Measurements from ENCODE around the gene AK3.
A peak's percentile ranks its signal among the peaks of the same experiment; 100 is the strongest.

AK3 gene

GRCh38 chr9:4680750-4681149 is 60.3 kb downstream of the AK3 start:
- TF ChIP-seq TAF1 (IDR thresholded peaks at IDR 0.05; ENCODE audit: low read depth) (no peak), TCF12 (IDR thresholded peaks at IDR 0.05; ENCODE audit: low read depth) (no peak), NFIC (IDR thresholded peaks at IDR 0.05) (no peak), YY1 (IDR thresholded peaks at IDR 0.05; ENCODE audit: low read depth) (no peak), MAX (IDR thresholded peaks at IDR 0.05) (no peak), TEAD4 (IDR thresholded peaks at IDR 0.05) (no peak), USF1 (IDR thresholded peaks at IDR 0.05) (no peak), ZBTB7A (IDR thresholded peaks at IDR 0.05; ENCODE audit: low read depth) (no peak), CEBPB (IDR thresholded peaks at IDR 0.05) (no peak), EGR1 (IDR thresholded peaks at IDR 0.05) (no peak), EP300 (IDR thresholded peaks at IDR 0.05; ENCODE audit: borderline replicate concordance) (no peak), RAD21 (IDR thresholded peaks at IDR 0.05; ENCODE audit: low read depth) (no peak), FOXM1 (IDR thresholded peaks at IDR 0.05; ENCODE audit: borderline replicate concordance, low read depth) (no peak)

GRCh38 chr9:4680173-4680525 is 60.9 kb downstream of the AK3 start:
- TF ChIP-seq EGR1 (IDR thresholded peaks at IDR 0.05) (no peak), TCF12 (IDR thresholded peaks at IDR 0.05; ENCODE audit: low read depth) (no peak), TEAD4 (IDR thresholded peaks at IDR 0.05) (no peak), EP300 (IDR thresholded peaks at IDR 0.05; ENCODE audit: borderline replicate concordance) (no peak), FOXM1 (IDR thresholded peaks at IDR 0.05; ENCODE audit: borderline replicate concordance, low read depth) (no peak), USF1 (IDR thresholded peaks at IDR 0.05) (no peak), TAF1 (IDR thresholded peaks at IDR 0.05; ENCODE audit: low read depth) (no peak), REST (IDR thresholded peaks at IDR 0.05; ENCODE audit: low read depth) (no peak), YY1 (IDR thresholded peaks at IDR 0.05; ENCODE audit: low read depth) (no peak), ZBTB7A (IDR thresholded peaks at IDR 0.05; ENCODE audit: low read depth) (no peak), CREB1 (IDR thresholded peaks at IDR 0.05; ENCODE audit: low read depth) (no peak), CEBPB (IDR thresholded peaks at IDR 0.05) (no peak), RAD21 (IDR thresholded peaks at IDR 0.05; ENCODE audit: low read depth) (no peak), NFIC (IDR thresholded peaks at IDR 0.05) (no peak), MAX (IDR thresholded peaks at IDR 0.05) (no peak; the same call in 1 of the 2 replicates)

GRCh38 chr9:4679268-4680172 is 61.5 kb downstream of the AK3 start, which contains the start of gene CDC37L1:
TSS of gene CDC37L1 (plus strand) at chr9:4679569. CDS start at chr9:4679768, 199 bp downstream.
- TF ChIP-seq TAF1 (IDR thresholded peaks at IDR 0.05; ENCODE audit: low read depth) (peak; percentile 88; the same call in 1 of the 2 replicates), REST (IDR thresholded peaks at IDR 0.05; ENCODE audit: low read depth) (no peak), MAX (IDR thresholded peaks at IDR 0.05) (peak; percentile 86), TEAD4 (IDR thresholded peaks at IDR 0.05) (peak; percentile 59; the same call in 1 of the 2 replicates), NFIC (IDR thresholded peaks at IDR 0.05) (no peak), EP300 (IDR thresholded peaks at IDR 0.05; ENCODE audit: borderline replicate concordance) (peak; percentile 43; the same call in 1 of the 2 replicates), CEBPB (IDR thresholded peaks at IDR 0.05) (0 out of 2 replicates have a peak, but pooled peaks have one; percentile 3), ZBTB7A (IDR thresholded peaks at IDR 0.05; ENCODE audit: low read depth) (no peak), FOXM1 (IDR thresholded peaks at IDR 0.05; ENCODE audit: borderline replicate concordance, low read depth) (peak; percentile 41; the same call in 1 of the 2 replicates), YY1 (IDR thresholded peaks at IDR 0.05; ENCODE audit: low read depth) (peak; percentile 86), EGR1 (IDR thresholded peaks at IDR 0.05) (peak; percentile 27; the same call in 1 of the 2 replicates), CREB1 (IDR thresholded peaks at IDR 0.05; ENCODE audit: low read depth) (peak; percentile 85), TCF12 (IDR thresholded peaks at IDR 0.05; ENCODE audit: low read depth) (peak; percentile 80), USF1 (IDR thresholded peaks at IDR 0.05) (no peak), RAD21 (IDR thresholded peaks at IDR 0.05; ENCODE audit: low read depth) (no peak)

GRCh38 chr9:4678679-4679267 is 62.2 kb downstream of the AK3 start:
- TF ChIP-seq YY1 (IDR thresholded peaks at IDR 0.05; ENCODE audit: low read depth) (no peak), NFIC (IDR thresholded peaks at IDR 0.05) (no peak)

Measured in Ishikawa (cell line).